ENCODE results near the gene OTOP3.

The OTOP3 gene

DNA sequence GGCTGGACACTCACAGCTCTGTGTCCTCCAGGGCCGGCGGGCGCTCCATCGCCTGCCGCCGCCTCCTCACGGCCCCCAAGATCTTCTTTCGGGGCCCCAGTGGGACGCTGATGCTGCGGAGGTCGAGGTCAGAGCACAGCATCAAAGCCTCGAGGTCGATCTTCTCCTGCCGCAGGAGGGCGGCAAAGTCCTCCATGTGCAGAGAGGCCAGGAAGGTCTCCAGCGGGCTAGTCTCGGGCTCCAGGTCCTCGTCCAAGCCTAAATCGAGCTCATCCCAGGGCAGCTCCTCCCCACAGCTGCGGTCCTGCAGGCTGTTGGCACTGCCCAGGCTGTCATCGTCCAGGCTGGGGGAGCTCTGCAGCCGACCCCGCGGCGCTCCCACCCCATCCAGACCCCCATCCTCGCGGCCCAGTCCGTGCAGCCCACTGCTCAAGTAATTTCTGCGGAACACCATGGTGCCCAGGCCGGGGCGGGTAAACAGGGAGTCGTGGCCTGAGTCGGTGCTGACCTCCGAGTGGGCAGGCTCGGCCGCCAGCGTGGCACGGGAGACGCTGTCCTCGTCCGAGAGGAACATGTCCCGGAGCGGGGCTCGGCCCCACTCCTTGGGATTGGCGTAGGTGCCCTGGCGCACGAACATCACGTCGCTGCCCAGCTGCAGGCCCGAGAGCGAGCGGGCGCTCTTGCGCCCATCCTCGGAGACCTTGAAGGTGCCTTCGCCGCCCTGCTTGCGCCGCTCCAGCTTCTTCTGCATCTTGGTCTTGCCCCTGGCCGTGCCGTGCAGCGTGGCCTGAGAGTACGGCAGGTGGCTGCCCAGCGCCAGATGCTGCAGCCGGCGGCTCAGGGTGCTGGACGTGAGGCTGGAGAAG lies 16.0 kb upstream of the OTOP3 start:
- TF ChIP-seq, protein P1, sequence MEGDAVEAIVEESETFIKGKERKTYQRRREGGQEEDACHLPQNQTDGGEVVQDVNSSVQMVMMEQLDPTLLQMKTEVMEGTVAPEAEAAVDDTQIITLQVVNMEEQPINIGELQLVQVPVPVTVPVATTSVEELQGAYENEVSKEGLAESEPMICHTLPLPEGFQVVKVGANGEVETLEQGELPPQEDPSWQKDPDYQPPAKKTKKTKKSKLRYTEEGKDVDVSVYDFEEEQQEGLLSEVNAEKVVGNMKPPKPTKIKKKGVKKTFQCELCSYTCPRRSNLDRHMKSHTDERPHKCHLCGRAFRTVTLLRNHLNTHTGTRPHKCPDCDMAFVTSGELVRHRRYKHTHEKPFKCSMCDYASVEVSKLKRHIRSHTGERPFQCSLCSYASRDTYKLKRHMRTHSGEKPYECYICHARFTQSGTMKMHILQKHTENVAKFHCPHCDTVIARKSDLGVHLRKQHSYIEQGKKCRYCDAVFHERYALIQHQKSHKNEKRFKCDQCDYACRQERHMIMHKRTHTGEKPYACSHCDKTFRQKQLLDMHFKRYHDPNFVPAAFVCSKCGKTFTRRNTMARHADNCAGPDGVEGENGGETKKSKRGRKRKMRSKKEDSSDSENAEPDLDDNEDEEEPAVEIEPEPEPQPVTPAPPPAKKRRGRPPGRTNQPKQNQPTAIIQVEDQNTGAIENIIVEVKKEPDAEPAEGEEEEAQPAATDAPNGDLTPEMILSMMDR (IDR thresholded peaks at IDR 0.05), result peak; percentile 83
- no peak for TF ChIP-seq ZFX (IDR thresholded peaks at IDR 0.05; ENCODE audit: borderline replicate concordance)

DNA sequence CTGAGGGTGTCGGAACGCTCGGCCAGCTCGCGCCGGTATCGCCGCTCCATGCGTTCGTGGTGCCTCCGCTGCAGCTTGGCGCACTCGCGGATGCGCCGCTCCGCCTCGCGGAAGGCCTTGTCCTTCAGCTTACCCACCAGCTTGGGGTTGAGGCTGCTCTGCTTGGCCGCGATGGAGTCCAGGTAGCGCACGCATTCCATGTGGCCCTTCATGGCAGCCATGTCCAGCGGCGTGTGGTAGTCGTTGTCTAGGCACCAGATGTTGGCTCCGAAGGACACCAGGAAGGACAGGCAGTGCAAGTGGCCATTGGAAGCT lies 15.4 kb upstream of the OTOP3 start:
- H3K27ac ChIP-seq, result no peak overlapping the region
- TF ChIP-seq, protein P1 (IDR thresholded peaks at IDR 0.05), result no peak
- TF ChIP-seq ZFX (IDR thresholded peaks at IDR 0.05; ENCODE audit: borderline replicate concordance), result no peak

More for the DNA sequence above, 16.0 kb upstream of the OTOP3 start:
- no peak overlapping the region for H3K27ac ChIP-seq

DNA sequence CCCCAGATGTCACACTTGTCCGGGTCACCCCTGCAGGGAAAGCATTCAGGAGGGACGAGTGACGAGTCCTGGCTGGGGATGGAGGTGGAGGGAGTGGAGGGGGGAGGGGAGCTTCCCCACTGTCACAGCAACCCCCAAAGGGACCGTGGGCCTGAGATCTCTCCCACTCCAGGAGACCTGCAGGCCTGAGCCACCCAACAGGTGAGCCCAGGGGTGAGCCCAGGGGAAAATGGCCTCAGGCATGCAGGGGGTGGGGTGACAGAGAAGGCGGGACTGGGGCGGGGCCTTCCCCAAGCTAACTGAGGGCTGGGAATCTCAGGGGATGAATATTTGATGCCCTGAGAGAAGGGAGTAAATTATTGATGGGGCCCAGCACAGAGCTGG lies 15.1 kb upstream of the OTOP3 start:
- TF ChIP-seq, protein P1 (IDR thresholded peaks at IDR 0.05), result no peak
- no peak for TF ChIP-seq ZFX (IDR thresholded peaks at IDR 0.05; ENCODE audit: borderline replicate concordance)
- H3K27ac ChIP-seq, result no peak overlapping the region

DNA sequence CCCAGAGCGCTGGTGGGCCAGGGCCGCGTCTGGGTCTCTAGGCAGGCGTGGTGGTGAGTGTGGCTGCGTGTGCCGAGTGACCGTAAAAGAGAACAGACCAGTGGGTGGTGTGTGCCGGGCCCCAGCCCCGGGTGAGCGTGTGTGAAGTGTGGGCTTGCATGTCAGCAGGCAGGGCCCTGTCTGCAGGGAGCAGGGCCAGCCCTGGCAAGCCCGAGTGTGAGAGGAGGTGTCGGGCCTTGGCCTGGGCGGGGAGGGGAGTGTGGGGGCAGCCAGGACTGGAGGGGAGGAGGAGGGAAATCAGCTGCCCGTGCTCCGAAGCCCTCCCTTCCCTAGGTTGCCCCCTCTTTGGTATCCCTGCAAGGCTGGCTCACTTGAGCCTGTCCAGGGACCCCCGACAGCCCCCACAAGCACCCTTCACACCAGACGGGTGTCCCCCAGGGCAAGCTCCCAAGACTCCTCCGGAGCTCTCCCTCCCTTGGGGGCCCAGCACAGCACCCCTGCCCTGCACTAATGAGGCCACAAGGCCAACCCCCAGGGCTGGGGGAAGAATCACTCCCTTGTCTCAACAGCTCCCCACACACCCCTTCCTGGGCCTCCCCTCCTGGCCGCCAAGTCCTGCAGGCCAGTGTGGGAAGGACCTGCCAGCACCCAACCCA lies 14.5 kb upstream of the OTOP3 start:
- no peak overlapping the region for H3K27ac ChIP-seq
- TF ChIP-seq ZFX (IDR thresholded peaks at IDR 0.05; ENCODE audit: borderline replicate concordance), result no peak
- TF ChIP-seq, protein P1 (IDR thresholded peaks at IDR 0.05), result no peak

DNA sequence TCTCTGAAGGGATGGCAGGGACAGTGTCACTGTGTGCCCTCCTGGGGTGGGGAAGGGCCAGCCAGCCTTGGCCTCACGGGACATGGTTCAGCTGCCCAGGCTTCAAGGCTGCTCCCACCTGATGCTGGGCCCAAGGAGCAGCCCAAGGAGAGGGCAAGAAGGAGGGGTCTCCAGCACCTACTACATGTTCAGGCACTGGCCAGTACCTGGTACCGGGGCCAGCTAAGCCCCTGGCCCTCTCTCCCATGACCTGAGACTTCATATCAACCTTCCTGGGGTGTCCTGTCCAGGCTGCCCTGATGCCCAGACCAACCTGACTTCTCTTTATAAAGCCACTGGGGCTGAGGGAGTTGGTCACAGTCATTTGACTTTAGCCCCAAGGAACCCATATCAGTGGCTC lies 13.9 kb upstream of the OTOP3 start:
- H3K27ac ChIP-seq, result no peak overlapping the region
- TF ChIP-seq, protein P1 (IDR thresholded peaks at IDR 0.05), result no peak
- no peak for TF ChIP-seq ZFX (IDR thresholded peaks at IDR 0.05; ENCODE audit: borderline replicate concordance)

DNA sequence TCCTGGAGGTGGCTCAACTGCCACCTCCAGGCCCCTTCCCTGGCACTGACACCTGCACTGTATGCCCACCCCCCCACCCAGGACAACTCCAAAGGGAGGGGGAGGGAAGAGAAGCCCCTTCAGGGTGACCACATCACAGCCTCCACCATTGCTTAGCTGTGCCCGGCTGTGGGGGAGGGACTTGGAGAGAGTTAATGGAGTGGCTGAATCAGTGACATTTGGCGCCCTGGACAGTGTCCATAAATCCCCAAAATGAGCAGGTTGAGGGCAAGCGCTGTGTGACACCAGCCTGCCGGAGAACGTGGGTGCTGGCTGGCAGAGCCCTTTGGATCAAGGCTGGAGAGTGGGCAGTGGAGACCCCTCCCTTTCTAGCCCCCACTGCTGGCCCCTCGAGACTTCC lies 13.5 kb upstream of the OTOP3 start:
- no peak overlapping the region for H3K27ac ChIP-seq
- no peak for TF ChIP-seq ZFX (IDR thresholded peaks at IDR 0.05; ENCODE audit: borderline replicate concordance)
- TF ChIP-seq, protein P1 (IDR thresholded peaks at IDR 0.05), result no peak
